ENCODE measurements around the gene NOTCH2NLA.
"Not testable (repeated sequence)": the region's sequence is repeated elsewhere in the genome, so short reads cannot be mapped to it uniquely, and the experiment has no call there.

DNA sequence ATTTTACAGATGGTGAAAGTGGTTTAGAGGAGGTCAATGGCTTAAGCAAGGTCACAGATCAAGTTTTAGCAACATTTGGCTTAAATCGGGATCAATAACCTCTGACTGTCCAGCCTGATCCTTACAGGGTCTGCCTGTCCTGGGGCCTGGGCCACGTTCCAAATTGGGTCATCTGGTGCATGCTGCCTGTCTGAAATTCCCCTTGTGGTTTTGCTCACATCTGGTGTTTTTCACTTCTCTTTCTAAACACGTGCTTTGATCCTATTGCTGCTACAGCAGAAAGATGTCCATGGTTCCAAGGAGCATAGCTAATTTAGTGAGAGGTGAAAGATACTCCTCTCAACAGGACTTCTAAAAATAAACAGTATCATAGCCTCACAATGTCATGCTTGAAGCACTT, 49.5 kb upstream of the NOTCH2NLA start:
- TF ChIP-seq, protein P1, sequence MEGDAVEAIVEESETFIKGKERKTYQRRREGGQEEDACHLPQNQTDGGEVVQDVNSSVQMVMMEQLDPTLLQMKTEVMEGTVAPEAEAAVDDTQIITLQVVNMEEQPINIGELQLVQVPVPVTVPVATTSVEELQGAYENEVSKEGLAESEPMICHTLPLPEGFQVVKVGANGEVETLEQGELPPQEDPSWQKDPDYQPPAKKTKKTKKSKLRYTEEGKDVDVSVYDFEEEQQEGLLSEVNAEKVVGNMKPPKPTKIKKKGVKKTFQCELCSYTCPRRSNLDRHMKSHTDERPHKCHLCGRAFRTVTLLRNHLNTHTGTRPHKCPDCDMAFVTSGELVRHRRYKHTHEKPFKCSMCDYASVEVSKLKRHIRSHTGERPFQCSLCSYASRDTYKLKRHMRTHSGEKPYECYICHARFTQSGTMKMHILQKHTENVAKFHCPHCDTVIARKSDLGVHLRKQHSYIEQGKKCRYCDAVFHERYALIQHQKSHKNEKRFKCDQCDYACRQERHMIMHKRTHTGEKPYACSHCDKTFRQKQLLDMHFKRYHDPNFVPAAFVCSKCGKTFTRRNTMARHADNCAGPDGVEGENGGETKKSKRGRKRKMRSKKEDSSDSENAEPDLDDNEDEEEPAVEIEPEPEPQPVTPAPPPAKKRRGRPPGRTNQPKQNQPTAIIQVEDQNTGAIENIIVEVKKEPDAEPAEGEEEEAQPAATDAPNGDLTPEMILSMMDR (IDR thresholded peaks at IDR 0.05; ENCODE audit: low read length): not testable (repeated sequence)
- TF ChIP-seq EZH2phosphoT487 (IDR thresholded peaks at IDR 0.05; ENCODE audit: low read length): not testable (repeated sequence)

Data from MM.1S (cell line).